ENCODE data around the gene BPIFB3.

Gene BPIFB3

GRCh38 chr20:33072813-33073212 lies 19.1 kb downstream of the BPIFB3 start:
- Mint-ChIP-seq H3K4me1 (no peaks in the 10 kb centered on the region), H3K36me3 (no peaks in the 10 kb centered on the region), H3K9me3 (no peaks in the 10 kb centered on the region), H3K27ac (no peak overlapping the region), H3K27me3 (no peaks in the 10 kb centered on the region), H3K4me3 (no peak overlapping the region)
- CTCF ChIA-PET: no interaction called here
- no peak for DNase-seq

- H3K4me3 Mint-ChIP-seq: no peak overlapping the region
- H3K27ac Mint-ChIP-seq: no peak overlapping the region
- CTCF ChIA-PET: interaction anchor here (1.4 kb wide), 1 partner anchor 172 kb away, joined by 3 read pairs; no protein-coding TSS in a partner anchor
These were observed 21.0 kb downstream of the BPIFB3 start for GRCh38 chr20:33074675-33075074.

GRCh38 chr20:33075281-33075680 lies 21.6 kb downstream of the BPIFB3 start:
- Mint-ChIP-seq H3K27me3 (no peaks in the 10 kb centered on the region), H3K36me3 (no peaks in the 10 kb centered on the region), H3K9me3 (no peaks in the 10 kb centered on the region), H3K4me1 (no peaks in the 10 kb centered on the region), H3K4me3 (no peak overlapping the region), H3K27ac (no peak overlapping the region)
- CTCF ChIA-PET: interaction anchor here (1.4 kb wide), 1 partner anchor 130 kb away, joined by 5 read pairs; no protein-coding TSS in a partner anchor
- no peak for DNase-seq

More at GRCh38 chr20:33074675-33075074, 21.0 kb downstream of the BPIFB3 start:
- no peak for DNase-seq
- Mint-ChIP-seq H3K4me1 (no peaks in the 10 kb centered on the region), H3K9me3 (no peaks in the 10 kb centered on the region), H3K36me3 (no peaks in the 10 kb centered on the region), H3K27me3 (no peaks in the 10 kb centered on the region)

GRCh38 chr20:33076662-33077372 lies 23.1 kb downstream of the BPIFB3 start:
- Mint-ChIP-seq H3K27ac (no peak overlapping the region), H3K36me3 (no peaks in the 10 kb centered on the region), H3K4me1 (no peaks in the 10 kb centered on the region), H3K9me3 (no peaks in the 10 kb centered on the region), H3K27me3 (no peaks in the 10 kb centered on the region), H3K4me3 (no peak overlapping the region)
- peak; percentile 33 for DNase-seq
- CTCF ChIA-PET: interaction anchor here (1.4 kb wide), 2 partner anchors 131 to 175 kb away, joined by 5 to 7 read pairs; no protein-coding TSS in a partner anchor

DNA sequence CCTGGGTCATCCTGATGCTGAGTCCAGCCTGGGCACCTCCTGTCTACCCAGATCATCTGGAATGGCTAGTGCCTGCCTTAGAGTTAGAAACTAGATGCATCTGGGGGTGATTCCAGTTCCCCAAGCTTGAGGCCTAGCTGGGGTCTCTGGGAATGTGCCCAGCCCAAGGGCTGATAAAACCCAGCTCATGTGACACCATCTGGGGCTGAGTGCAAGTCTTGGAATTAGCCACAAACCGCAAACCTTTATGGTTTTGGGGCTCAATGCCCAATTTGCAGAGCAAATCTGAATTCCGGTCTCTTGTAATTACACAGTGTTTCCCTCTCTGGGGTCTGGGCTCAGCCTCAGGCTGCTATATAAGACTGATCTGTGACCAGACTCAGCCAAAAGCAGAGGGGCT lies 25.6 kb downstream of the BPIFB3 start, which contains the start of gene BPIFB4:
Gene BPIFB4, plus strand, starts transcription at position 385 of the 400 bp plus-strand sequence. CDS start 1,884 bp downstream, outside the sequence.
- Mint-ChIP-seq H3K27me3 (no peaks in the 10 kb centered on the region), H3K4me3 (no peak within 1 kb of the TSS), H3K9me3 (no peaks in the 10 kb centered on the region), H3K36me3 (no peaks in the 10 kb centered on the region), H3K27ac (no peak within 1 kb of the TSS), H3K4me1 (no peaks in the 10 kb centered on the region)
- DNase-seq: no peak
- CTCF ChIA-PET: interaction anchor here (0.7 to 1.0 kb wide), 2 partner anchors 133 to 155 kb away, joined by 3 read pairs; no protein-coding TSS in a partner anchor

DNA sequence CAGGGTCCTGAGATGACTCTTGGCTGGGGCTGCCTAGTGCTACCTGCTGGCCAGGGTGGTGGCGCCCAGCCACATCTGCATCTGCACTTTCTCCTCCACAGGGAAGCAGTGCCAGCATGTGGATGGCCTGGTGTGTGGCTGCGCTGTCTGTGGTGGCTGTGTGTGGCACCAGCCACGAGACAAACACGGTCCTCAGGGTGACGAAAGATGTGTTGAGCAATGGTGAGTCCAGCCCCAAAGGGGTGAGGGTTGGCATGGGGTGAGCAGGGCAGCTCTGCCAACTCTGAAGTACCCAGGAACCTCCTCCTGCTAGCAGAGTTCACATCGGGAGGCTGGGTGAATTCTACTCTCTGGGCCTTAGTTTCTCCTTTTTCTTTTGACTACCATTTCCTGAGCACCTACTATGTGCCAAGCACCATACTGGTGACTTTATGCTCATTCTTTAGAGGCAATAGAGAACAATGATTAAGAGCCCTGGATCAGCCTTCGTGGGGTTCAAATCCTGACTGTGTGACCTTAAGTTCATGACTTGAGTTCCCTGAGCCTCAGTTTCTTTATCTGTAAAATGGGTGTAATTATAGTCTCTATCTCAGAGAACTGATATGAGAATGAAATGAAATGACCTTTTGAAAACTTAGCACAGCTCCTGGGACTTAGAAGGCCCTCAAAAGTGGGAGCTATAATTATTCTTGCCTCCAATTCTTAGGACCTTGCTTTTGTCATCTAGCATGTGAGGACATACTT lies 27.9 kb downstream of the BPIFB3 start:
- CTCF ChIA-PET: no interaction called here
- no peak overlapping the region for H3K4me3 Mint-ChIP-seq

DNA sequence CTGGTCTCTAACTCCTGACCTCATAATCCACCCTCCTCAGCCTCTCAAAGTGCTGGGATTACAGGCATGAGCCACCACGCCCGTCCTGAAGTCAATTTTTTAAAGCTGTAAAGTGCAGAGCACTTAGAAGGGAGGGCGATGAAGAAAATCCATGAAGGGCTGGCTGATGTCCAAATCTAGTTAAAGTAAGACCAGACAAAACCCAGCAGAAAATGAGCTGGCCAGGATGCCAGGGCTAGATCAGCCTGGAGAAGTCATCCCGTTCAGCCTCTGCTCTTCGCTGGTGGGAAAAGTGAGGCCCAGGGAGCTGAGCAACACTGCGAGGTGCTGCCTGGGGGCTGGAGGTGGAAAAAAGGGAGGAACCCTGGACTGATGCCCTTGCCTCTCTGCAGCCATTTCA lies 28.8 kb downstream of the BPIFB3 start:
- Mint-ChIP-seq H3K27me3 (no peaks in the 10 kb centered on the region), H3K27ac (no peak overlapping the region), H3K36me3 (no peaks in the 10 kb centered on the region), H3K4me3 (no peak overlapping the region), H3K4me1 (no peaks in the 10 kb centered on the region), H3K9me3 (no peaks in the 10 kb centered on the region)
- DNase-seq: no peak
- CTCF ChIA-PET: no interaction called here

More for the DNA sequence above, 27.9 kb downstream of the BPIFB3 start:
- Mint-ChIP-seq H3K27ac (no peak overlapping the region), H3K4me1 (no peaks in the 10 kb centered on the region), H3K9me3 (no peaks in the 10 kb centered on the region), H3K36me3 (no peaks in the 10 kb centered on the region), H3K27me3 (no peaks in the 10 kb centered on the region)
- DNase-seq: no peak

- DNase-seq: no peak
- Mint-ChIP-seq H3K4me3 (no peak overlapping the region), H3K9me3 (no peaks in the 10 kb centered on the region), H3K4me1 (no peaks in the 10 kb centered on the region), H3K36me3 (no peaks in the 10 kb centered on the region), H3K27ac (no peak overlapping the region), H3K27me3 (peaks cover 3% of the 10 kb centered on the region)
- CTCF ChIA-PET: interaction anchor here (1.0 to 1.2 kb wide), 2 partner anchors 10 to 12 kb away, joined by 3 read pairs; no protein-coding TSS in a partner anchor
These were observed 30.0 kb downstream of the BPIFB3 start for GRCh38 chr20:33083544-33084340.

- no peak overlapping the region for H3K4me3 Mint-ChIP-seq
- H3K27me3 Mint-ChIP-seq: peaks cover 3% of the 10 kb centered on the region
- CTCF ChIA-PET: interaction anchor here (1.0 kb wide), 1 partner anchor 11 kb away, joined by 3 read pairs; no protein-coding TSS in a partner anchor
- H3K36me3 Mint-ChIP-seq: no peaks in the 10 kb centered on the region
- H3K27ac Mint-ChIP-seq: no peak overlapping the region
- no peaks in the 10 kb centered on the region for H3K9me3 Mint-ChIP-seq
- no peaks in the 10 kb centered on the region for H3K4me1 Mint-ChIP-seq
- DNase-seq: no peak
These were observed 31.0 kb downstream of the BPIFB3 start for GRCh38 chr20:33084722-33085121.

DNA sequence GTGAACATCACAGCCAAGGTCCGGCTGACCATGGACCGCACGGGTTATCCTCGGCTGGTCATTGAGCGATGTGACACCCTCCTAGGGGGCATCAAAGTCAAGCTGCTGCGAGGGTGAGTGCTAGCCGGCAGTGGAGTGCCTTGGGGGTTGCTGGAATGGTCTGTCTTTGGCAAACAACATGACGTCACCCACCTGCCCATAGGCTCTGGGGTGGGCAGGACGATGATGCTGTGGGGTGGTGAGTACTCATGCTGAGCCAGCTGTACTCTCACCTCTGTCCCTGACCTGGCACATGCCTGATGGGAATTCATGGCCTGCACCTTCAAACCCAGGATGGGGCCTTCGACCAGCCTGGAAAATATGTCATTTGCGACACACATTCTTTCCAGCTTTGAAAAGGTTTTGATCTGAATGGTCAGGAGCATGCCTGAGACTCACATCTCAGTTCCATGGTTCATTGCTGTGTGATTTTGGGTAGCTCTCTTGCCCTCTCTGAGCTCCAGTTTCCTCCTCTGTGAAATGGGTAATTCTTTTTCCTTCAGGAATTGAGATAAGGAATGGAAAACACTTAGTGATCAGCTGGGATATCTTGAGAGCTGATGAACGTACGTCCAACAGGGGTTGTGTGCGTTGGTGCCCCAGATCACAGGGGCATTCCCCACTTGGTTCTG lies 32.5 kb downstream of the BPIFB3 start:
- Mint-ChIP-seq H3K27me3 (peaks cover 3% of the 10 kb centered on the region), H3K36me3 (no peaks in the 10 kb centered on the region), H3K27ac (no peak overlapping the region), H3K4me1 (no peaks in the 10 kb centered on the region), H3K4me3 (no peak overlapping the region), H3K9me3 (no peaks in the 10 kb centered on the region)
- CTCF ChIA-PET: interaction anchor here (1.7 kb wide), 1 partner anchor 184 kb away, joined by 4 read pairs; no protein-coding TSS in a partner anchor
- DNase-seq: no peak

GRCh38 chr20:33091147-33091546 lies 37.4 kb downstream of the BPIFB3 start:
- H3K4me1 Mint-ChIP-seq: no peaks in the 10 kb centered on the region
- DNase-seq: no peak

DNA sequence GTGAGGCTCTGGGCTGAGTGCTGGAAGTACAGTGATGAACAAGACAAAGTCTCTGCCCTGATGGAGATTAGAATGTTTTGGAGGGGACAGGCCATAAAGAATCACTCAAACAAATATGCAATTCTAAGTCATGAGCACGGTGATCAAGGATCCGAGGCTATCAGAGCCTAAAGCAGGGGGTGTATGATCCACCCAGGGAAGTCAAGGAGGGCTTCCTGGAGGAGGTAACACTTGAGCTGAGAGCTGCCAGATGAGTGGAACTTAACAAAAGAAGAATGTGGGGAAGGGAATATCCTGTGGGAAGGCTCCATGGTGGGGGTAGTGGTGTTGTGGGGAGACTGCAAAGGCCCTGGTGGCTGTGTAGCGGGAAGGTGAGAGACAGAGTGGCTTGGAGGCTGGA lies 38.0 kb downstream of the BPIFB3 start:
- Mint-ChIP-seq H3K9me3 (no peaks in the 10 kb centered on the region), H3K4me1 (no peaks in the 10 kb centered on the region), H3K4me3 (no peak overlapping the region), H3K27me3 (peaks cover 3% of the 10 kb centered on the region), H3K36me3 (no peaks in the 10 kb centered on the region), H3K27ac (no peak overlapping the region)
- CTCF ChIA-PET: no interaction called here
- no peak for DNase-seq

More at GRCh38 chr20:33091147-33091546, 37.4 kb downstream of the BPIFB3 start:
- peaks cover 3% of the 10 kb centered on the region for H3K27me3 Mint-ChIP-seq
- no peak overlapping the region for H3K27ac Mint-ChIP-seq
- H3K9me3 Mint-ChIP-seq: no peaks in the 10 kb centered on the region
- no peaks in the 10 kb centered on the region for H3K36me3 Mint-ChIP-seq
- CTCF ChIA-PET: no interaction called here
- no peak overlapping the region for H3K4me3 Mint-ChIP-seq

DNA sequence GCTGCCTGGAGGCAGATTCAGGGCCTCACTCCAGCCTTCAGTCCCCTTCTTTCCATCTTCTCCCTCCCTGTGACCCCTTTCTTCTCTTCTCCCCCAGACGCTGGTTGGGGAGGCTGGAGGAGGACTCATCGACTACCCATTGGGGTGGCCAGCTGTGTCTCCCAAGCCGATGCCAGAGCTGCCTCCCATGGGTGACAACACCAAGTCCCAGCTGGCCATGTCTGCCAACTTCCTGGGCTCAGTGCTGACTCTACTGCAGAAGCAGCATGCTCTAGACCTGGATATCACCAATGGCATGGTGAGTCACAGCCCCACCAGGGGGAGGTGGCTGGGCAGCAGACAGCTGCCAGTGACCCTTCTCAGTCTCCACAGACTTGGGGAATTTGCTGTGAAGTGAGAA lies 38.7 kb downstream of the BPIFB3 start:
- H3K4me3 Mint-ChIP-seq: no peak overlapping the region
- H3K36me3 Mint-ChIP-seq: no peaks in the 10 kb centered on the region
- no peak overlapping the region for H3K27ac Mint-ChIP-seq
- H3K27me3 Mint-ChIP-seq: peaks cover 3% of the 10 kb centered on the region
- CTCF ChIA-PET: no interaction called here
- no peaks in the 10 kb centered on the region for H3K9me3 Mint-ChIP-seq
- no peaks in the 10 kb centered on the region for H3K4me1 Mint-ChIP-seq
- no peak for DNase-seq
